IPS-NIHi11 (cell line): ENCODE measurements around the gene OLA1.

Experiments
- DNase-seq: peaks from one replicate; pipeline ENCODE4 v3.0.0; 2012; ENCODE audit warnings: mixed read lengths, low spot score

OLA1 gene

GRCh38 chr2:174035117-174035635, 213.2 kb downstream of the OLA1 start:
- no peak for DNase-seq

- no peak for DNase-seq
These were observed 215.2 kb downstream of the OLA1 start for GRCh38 chr2:174033163-174033550.

GRCh38 chr2:174031226-174031625, 217.1 kb downstream of the OLA1 start:
- no peak for DNase-seq

- no peak for DNase-seq
These were observed 219.4 kb downstream of the OLA1 start for GRCh38 chr2:174028935-174029334.

- no peak for DNase-seq
These were observed 220.4 kb downstream of the OLA1 start for GRCh38 chr2:174027956-174028355.

GRCh38 chr2:174026122-174026845, 222.0 kb downstream of the OLA1 start:
- DNase-seq: no peak

- DNase-seq: no peak
These were observed 222.8 kb downstream of the OLA1 start for GRCh38 chr2:174025271-174026121.

GRCh38 chr2:174024524-174025270, 223.6 kb downstream of the OLA1 start:
- DNase-seq: no peak

GRCh38 chr2:174023591-174024523, 224.5 kb downstream of the OLA1 start:
- peak; percentile 55 for DNase-seq
